Activated naive CD4-positive, alpha-beta T cell treated with anti-CD3 and anti-CD28 coated beads, Interleukin-2, amount 50 U/mL, for 24 hours (primary cell): Measurements from ENCODE around the gene KIF1A.

Experiments used
- H3K27ac Mint-ChIP-seq: one replicate; pipeline ENCODE4 v1.8.0; 2021; ENCODE audit warnings: mild to moderate bottlenecking, mixed read lengths
- H3K27me3 Mint-ChIP-seq: one replicate; pipeline ENCODE4 v1.8.0; 2021; ENCODE audit warnings: mixed read lengths
- H3K36me3 Mint-ChIP-seq: one replicate; pipeline ENCODE4 v1.8.0; 2021; ENCODE audit warnings: mixed read lengths
- H3K4me1 Mint-ChIP-seq: one replicate; pipeline ENCODE4 v1.8.0; 2021; ENCODE audit warnings: mixed read lengths
- H3K4me3 Mint-ChIP-seq: one replicate; pipeline ENCODE4 v1.8.0; 2021; ENCODE audit warnings: mild to moderate bottlenecking, mixed read lengths
- H3K9me3 Mint-ChIP-seq: one replicate; pipeline ENCODE4 v1.8.0; 2021; ENCODE audit warnings: mixed read lengths

KIF1A gene

GRCh38 chr2:240720686-240721595, 99.1 kb downstream of the KIF1A start:
- H3K27ac Mint-ChIP-seq = no peak overlapping the region
- no peak overlapping the region for H3K4me3 Mint-ChIP-seq
- no peaks in the 10 kb centered on the region for H3K27me3 Mint-ChIP-seq
- no peaks in the 10 kb centered on the region for H3K9me3 Mint-ChIP-seq
- H3K4me1 Mint-ChIP-seq = no peaks in the 10 kb centered on the region
- H3K36me3 Mint-ChIP-seq = no peaks in the 10 kb centered on the region

GRCh38 chr2:240719676-240720545, 100.1 kb downstream of the KIF1A start:
- no peaks in the 10 kb centered on the region for H3K4me1 Mint-ChIP-seq
- no peak overlapping the region for H3K4me3 Mint-ChIP-seq
- no peaks in the 10 kb centered on the region for H3K9me3 Mint-ChIP-seq
- H3K36me3 Mint-ChIP-seq = no peaks in the 10 kb centered on the region
- no peak overlapping the region for H3K27ac Mint-ChIP-seq
- no peaks in the 10 kb centered on the region for H3K27me3 Mint-ChIP-seq

GRCh38 chr2:240718896-240719490, 101.0 kb downstream of the KIF1A start:
- no peaks in the 10 kb centered on the region for H3K4me1 Mint-ChIP-seq
- no peaks in the 10 kb centered on the region for H3K36me3 Mint-ChIP-seq
- H3K4me3 Mint-ChIP-seq = no peak overlapping the region
- no peak overlapping the region for H3K27ac Mint-ChIP-seq
- H3K27me3 Mint-ChIP-seq = no peaks in the 10 kb centered on the region
- H3K9me3 Mint-ChIP-seq = no peaks in the 10 kb centered on the region

DNA sequence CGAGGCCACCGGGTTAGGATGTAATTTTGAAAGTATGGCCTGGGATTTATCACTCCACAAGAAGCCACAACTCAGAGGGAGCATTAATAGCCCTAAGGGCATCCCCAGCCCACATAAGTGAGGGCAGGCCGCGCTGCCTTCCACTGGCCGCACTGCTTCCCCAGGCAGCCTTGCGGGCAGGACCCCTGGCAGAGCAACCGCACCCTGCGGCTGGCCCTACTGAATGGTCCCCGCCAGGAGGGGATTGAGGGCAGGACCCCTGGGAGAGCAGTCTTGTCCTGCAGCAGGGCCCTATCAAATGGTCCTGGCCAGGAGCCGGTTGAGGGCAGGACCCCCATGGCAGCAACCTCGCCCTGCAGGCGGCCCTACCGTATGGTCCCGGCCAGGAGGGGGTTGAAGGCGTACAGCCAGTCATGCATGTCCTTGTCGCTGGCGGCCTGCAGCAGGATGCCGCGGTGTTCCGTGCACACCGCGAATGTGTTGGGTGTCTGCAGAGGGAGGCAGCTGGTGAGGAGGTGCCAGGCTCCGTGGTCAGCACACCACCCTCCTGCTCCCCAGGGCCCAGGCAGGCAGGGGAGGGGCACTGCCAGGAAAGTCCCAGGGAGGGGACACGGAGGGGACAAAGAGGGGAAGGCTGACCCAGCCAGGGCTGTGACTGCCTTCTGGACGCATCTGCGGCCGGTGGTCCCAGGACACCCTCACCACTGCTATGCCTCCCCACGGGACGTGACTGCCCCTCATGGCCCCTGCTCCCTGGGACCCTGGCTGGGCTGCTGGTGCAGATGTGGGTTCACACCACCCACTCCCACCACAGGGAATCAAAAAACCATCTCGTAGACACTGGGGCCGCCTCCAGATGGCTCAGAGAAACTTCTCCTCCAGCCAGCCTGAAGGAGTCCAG, 102.1 kb downstream of the KIF1A start:
- Mint-ChIP-seq H3K4me1 (no peaks in the 10 kb centered on the region), H3K27ac (no peak overlapping the region), H3K36me3 (no peaks in the 10 kb centered on the region), H3K9me3 (no peaks in the 10 kb centered on the region), H3K27me3 (no peaks in the 10 kb centered on the region), H3K4me3 (no peak overlapping the region)

DNA sequence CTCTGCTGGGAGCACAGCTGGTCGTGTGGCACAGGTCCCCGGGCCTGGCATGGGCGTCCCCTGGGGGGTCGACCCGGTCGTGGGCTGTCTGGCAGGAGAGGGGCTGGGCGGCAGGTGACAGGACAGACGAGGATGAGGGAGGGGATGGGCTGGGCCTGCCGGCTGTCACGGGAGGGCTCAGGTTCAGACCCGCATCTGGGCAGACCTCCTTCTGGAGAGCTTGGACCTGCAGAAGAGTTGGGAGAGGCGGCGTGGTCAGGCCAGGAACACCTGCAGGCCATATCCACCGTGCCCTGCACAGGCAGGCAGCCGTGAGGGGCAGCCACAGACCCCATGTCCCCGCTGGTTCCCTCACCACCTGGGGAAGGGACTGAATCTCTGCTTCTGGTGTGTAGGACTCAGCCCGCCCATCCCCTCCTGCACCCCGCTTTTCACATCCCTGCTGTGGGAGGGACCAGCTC, 102.8 kb downstream of the KIF1A start:
- H3K27ac Mint-ChIP-seq = no peak overlapping the region
- H3K27me3 Mint-ChIP-seq = no peaks in the 10 kb centered on the region
- no peaks in the 10 kb centered on the region for H3K9me3 Mint-ChIP-seq
- no peaks in the 10 kb centered on the region for H3K36me3 Mint-ChIP-seq
- no peaks in the 10 kb centered on the region for H3K4me1 Mint-ChIP-seq
- no peak overlapping the region for H3K4me3 Mint-ChIP-seq

DNA sequence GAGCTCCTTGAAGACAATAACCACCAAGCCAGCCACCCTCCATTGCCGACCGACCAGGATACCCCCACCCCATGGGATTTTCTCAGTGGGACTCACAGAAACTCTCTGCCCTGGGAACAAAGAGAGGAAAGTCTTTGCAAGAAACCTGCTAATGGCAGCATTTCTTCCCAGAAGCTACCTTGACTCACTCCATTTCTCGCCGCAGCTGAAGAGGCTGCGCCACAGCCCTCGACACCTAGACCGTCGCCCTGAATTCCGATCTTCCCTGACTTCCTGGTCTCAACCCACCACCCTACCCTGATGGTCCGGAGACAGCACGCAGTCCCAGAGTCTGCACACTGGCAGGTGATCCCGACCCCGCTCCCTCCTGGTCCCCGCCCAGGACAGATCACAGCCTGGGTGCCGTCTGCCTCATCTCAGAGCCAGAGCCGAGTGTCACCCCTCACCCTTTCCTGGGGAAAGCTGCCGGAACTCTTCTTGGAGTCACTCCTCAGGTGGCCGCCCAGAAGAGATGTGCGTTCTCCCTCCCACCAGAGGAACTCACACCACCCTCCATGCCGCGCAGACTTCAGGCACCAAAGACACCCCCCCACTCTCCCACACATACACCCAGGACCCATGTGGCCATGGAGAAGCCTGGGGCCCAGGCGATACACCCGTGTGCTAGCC, 103.8 kb downstream of the KIF1A start:
- Mint-ChIP-seq H3K36me3 (no peaks in the 10 kb centered on the region), H3K4me3 (no peak overlapping the region), H3K27me3 (no peaks in the 10 kb centered on the region), H3K27ac (no peak overlapping the region), H3K9me3 (no peaks in the 10 kb centered on the region), H3K4me1 (no peaks in the 10 kb centered on the region)

DNA sequence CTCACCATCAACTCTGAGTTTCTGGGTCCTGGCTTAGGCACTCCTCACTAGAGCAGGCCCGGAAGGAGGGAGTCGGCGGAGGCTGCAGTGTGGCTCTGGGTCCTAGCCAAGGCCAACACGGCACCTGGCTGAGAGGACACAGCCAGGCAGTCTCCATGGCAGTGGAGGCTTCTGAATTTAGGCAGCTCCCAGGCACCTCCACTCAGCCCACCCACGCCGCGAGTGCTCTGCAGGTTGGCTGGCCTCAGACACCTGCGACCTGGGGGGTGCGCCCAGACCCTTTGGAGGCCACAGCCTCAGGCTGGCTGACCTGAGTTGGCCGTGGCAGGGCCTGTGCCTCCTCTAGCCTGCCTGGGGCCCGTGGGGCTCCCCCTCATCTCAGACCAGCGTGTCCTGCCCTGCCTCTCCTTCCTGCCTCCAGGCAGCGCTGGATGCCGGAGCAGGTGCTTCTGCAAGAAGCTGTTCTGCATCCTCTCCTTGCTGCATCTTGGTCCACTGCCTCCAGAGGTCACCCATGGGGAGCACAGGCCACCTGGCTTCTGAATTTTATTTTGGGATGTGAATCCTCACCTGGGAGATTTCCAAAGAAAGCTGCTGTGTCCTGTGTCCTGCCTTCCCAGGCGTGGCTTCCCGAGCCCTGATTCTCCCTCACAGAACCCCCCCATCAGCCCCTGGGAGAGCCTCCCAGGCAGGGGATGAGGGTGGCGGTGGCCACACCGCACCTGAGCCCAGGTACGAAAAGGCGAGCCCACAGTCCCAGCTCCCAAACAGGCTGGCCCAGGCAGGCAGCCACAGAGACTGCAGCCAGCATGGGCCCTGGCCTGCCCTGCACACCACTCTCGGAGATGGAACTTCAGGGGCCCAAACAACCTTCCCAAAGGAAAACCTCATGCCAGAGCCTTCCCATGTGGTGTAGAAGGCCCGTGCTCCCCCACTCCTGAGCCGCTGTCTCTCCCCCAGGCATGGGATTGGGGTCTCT, 105.0 kb downstream of the KIF1A start:
- no peaks in the 10 kb centered on the region for H3K4me1 Mint-ChIP-seq
- no peaks in the 10 kb centered on the region for H3K27me3 Mint-ChIP-seq
- no peak overlapping the region for H3K4me3 Mint-ChIP-seq
- no peaks in the 10 kb centered on the region for H3K36me3 Mint-ChIP-seq
- no peaks in the 10 kb centered on the region for H3K9me3 Mint-ChIP-seq
- no peak overlapping the region for H3K27ac Mint-ChIP-seq

- no peaks in the 10 kb centered on the region for H3K4me1 Mint-ChIP-seq
- H3K9me3 Mint-ChIP-seq = no peaks in the 10 kb centered on the region
- no peaks in the 10 kb centered on the region for H3K27me3 Mint-ChIP-seq
- no peaks in the 10 kb centered on the region for H3K36me3 Mint-ChIP-seq
- H3K4me3 Mint-ChIP-seq = no peak overlapping the region
- H3K27ac Mint-ChIP-seq = no peak overlapping the region
Measured at GRCh38 chr2:240713928-240714746, 105.9 kb downstream of the KIF1A start.

DNA sequence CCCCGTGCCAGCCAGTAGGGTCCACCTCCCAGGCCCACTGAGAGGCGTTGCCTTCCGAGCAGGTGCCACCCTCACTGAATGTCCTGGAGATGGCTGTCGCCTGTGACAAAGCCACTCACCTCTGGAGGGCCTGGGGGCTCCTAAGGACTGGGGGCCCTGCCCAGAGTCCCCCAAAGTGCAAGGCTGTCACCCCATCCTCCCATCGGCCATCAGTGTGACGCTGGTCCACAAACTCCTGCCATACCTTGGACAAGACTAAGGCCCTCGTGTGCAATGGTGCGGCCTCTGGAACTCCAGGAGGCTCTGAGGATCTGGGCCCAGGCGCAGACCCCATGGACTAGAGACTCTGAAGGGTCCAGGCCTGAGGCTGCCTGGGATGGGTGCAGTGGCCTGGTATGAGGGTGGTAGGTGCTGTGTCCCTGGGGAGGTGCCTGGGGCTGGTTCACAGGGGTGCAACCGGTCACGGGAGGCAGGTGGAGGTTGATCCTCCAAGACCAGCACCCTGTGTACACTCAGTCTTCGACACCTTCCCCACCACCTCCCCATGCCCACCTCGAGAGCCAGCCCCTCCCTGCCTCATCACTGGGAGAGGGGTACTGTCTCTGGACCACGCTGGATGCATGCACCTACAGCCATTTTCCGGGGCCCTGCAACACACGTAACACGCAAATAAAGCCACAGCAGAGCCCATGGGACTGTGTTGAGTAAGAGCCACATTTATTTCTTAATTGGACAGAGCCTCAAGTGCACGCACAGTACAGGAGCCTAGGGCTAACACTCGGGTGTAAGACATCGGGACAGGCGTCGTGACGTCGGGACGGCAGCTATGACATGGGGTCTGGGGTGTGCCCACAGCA, 106.7 kb downstream of the KIF1A start:
- H3K27me3 Mint-ChIP-seq = no peaks in the 10 kb centered on the region
- no peak overlapping the region for H3K27ac Mint-ChIP-seq
- no peaks in the 10 kb centered on the region for H3K9me3 Mint-ChIP-seq
- H3K4me1 Mint-ChIP-seq = no peaks in the 10 kb centered on the region
- H3K4me3 Mint-ChIP-seq = no peak overlapping the region
- H3K36me3 Mint-ChIP-seq = no peaks in the 10 kb centered on the region

GRCh38 chr2:240712121-240712520, 107.9 kb downstream of the KIF1A start:
- Mint-ChIP-seq H3K27me3 (no peaks in the 10 kb centered on the region), H3K9me3 (no peaks in the 10 kb centered on the region), H3K4me1 (no peaks in the 10 kb centered on the region), H3K36me3 (no peaks in the 10 kb centered on the region), H3K27ac (no peak overlapping the region), H3K4me3 (no peak overlapping the region)

DNA sequence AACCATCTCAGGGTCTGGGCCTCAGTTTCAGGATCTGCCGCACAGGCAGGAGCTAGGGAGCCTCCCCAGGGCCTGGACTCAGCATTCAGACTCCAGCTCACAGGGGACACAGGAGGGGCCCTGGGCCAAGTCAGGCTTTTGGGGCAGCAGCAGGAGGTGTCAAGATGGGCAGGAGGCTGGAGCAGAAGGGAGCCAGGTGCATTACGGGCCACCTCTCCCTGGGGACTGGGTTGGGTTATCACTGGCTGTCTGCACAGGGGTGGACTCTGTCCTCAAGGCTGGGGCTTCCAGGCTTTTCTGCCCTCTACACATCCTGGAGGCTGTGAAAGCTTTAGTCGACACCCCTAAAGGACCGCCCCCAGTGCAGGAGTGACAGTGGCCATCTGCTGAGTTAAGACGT, 108.3 kb downstream of the KIF1A start:
- Mint-ChIP-seq H3K27me3 (no peaks in the 10 kb centered on the region), H3K36me3 (no peaks in the 10 kb centered on the region), H3K27ac (no peak overlapping the region)

GRCh38 chr2:240711296-240711695, 108.7 kb downstream of the KIF1A start:
- Mint-ChIP-seq H3K36me3 (no peaks in the 10 kb centered on the region), H3K27ac (no peak overlapping the region), H3K4me3 (no peak overlapping the region), H3K4me1 (no peaks in the 10 kb centered on the region), H3K27me3 (no peaks in the 10 kb centered on the region), H3K9me3 (no peaks in the 10 kb centered on the region)

More for the DNA sequence above, 108.3 kb downstream of the KIF1A start:
- no peaks in the 10 kb centered on the region for H3K9me3 Mint-ChIP-seq
- H3K4me1 Mint-ChIP-seq = no peaks in the 10 kb centered on the region
- H3K4me3 Mint-ChIP-seq = no peak overlapping the region
